ENCODE data around the gene ZNF790. TPM values are rescaled to one million over a fixed set of nuclear protein-coding genes. Genes with fewer than 3 reads are reported as not detected.
A peak's percentile ranks its signal among the peaks of the same experiment; 100 is the strongest.

The ZNF790 gene
- total and polyA plus RNA-seq, 4 experiments from 2014 or later: 5.1 to 13.4 (median 9.5) TPM

DNA sequence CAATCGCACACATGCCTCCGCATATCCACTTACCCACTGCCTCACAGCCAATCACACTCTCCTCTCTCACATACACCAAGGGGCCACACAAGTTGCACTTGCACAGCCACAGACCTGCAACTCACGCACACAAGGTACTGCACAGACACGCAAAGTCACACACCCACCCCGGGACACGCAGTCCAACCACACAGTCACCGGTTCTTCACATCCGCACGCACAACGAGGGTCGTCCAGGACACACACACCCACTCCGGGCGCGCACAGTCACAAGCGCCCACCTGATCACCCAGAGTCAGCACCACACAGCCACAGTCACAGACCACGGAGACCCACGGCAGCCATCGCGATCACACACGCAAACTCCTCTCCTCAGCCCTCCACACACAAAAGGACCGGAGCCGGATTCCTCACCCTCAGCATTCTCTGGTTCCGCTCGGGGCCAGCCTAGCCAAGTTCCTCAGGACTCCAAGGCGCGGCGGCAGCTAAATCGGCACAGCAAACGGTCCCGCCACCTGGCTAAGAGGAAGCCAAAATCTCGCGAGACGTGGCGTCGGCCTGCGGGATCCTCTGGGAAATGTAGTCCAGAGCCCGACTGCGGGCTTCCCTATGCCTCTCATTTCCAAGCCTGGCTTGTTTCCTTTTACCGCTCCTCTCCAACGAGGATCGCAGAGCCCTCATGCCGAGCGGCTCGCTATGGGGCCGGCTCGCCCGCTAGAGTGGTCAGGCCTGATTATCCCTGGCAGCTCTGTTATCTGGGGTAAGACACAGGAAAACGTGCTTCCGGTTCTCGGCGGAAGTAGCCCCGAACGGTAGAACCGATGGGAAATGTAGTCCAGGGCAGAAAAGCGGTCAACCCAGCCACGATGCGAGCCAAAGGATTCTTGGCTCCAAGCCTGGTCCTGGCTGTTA, 65.6 kb downstream of the ZNF790 start, which contains the start of gene ZNF850:
TSS of gene ZNF850 (minus strand) at position 497 of the 912 bp plus-strand sequence. CDS start 10,201 bp downstream, outside the sequence.
- H3K27me3 ChIP-seq (ENCODE audit: insufficient read depth, low read length): no peaks in the 10 kb centered on the region
- CTCF ChIA-PET (ENCODE audit: partially characterized antibody): no interaction called here
- Mint-ChIP-seq H3K9me3 (peaks cover 0 to 39% (median 28%) of the 10 kb centered on the region in 8 donors), H3K36me3 (peaks cover 7 to 30% of the 10 kb centered on the region in 2 donors), H3K4me1 (peaks cover 18 to 27% (median 24%) of the 10 kb centered on the region in 4 donors), H3K27ac (peak within 1 kb of the TSS; percentile 91 to 97 (median 95)), H3K4me3 (peak within 1 kb of the TSS; percentile 94 to 100 (median 98)), H3K27me3 (peaks cover 0 to 2% of the 10 kb centered on the region in 2 donors)
- no peaks in the 10 kb centered on the region for H3K36me3 ChIP-seq (ENCODE audit: insufficient read depth, low read length)
- peak within 1 kb of the TSS; percentile 85 to 90 for H3K4me3 ChIP-seq (ENCODE audit: low read length in 2 of 2)
- DNase-seq: peak; percentile 94 to 98 (median 95)
- POLR2A ChIA-PET (ENCODE audit: partially characterized antibody): interaction anchor here (1.0 to 2.1 kb wide), 11 partner anchors 10 to 920 kb away, joined by 3 to 18 read pairs (median 6); partner anchors contain the start of genes ZNF146, ZNF260, ZNF345 and ZNF382
- peaks cover 19% of the 10 kb centered on the region for H3K4me1 ChIP-seq (ENCODE audit: insufficient read depth, low read length)
- H3K9me3 ChIP-seq (ENCODE audit: control insufficient read depth in 1 of 2, low read length in 2 of 2): no peaks in the 10 kb centered on the region
- H3K27ac ChIP-seq (ENCODE audit: low read depth, low read length): peak within 1 kb of the TSS; percentile 81
- intact Hi-C loops (cut with micrococcal nuclease): loop anchor here (1.0 to 10.0 kb wide), 14 partner anchors 25 to 695 kb away; partner anchors contain the start of genes ZFP14, ZNF260, ZNF345 and ZNF382

- Mint-ChIP-seq H3K27me3 (peaks cover 0 to 2% of the 10 kb centered on the region in 2 donors), H3K27ac (peak overlapping the region in 6 of 7 donors; percentile 91 to 97 (median 95)), H3K4me3 (peak overlapping the region; percentile 94 to 100 (median 98)), H3K9me3 (peaks cover 0 to 33% (median 23%) of the 10 kb centered on the region in 8 donors), H3K4me1 (peaks cover 18 to 27% (median 24%) of the 10 kb centered on the region in 4 donors), H3K36me3 (peaks cover 8 to 30% of the 10 kb centered on the region in 2 donors)
- ChIA-PET CTCF (ENCODE audit: partially characterized antibody) (no interaction called here), POLR2A (ENCODE audit: partially characterized antibody) (interaction anchor here (0.9 to 1.6 kb wide), 2 partner anchors 26 to 105 kb away, joined by 3 to 9 read pairs; partner anchors contain the start of gene ZNF461)
- H3K4me3 ChIP-seq (ENCODE audit: low read length in 2 of 2): peak overlapping the region; percentile 85 to 90
- peaks cover 0 to under 1% of the 10 kb centered on the region in 2 donors for H3K9me3 ChIP-seq (ENCODE audit: control insufficient read depth in 1 of 2, low read length in 2 of 2)
- peak overlapping the region; percentile 81 for H3K27ac ChIP-seq (ENCODE audit: low read depth, low read length)
- DNase-seq: peak in 1 of 5 donors; percentile 6
- no peaks in the 10 kb centered on the region for H3K27me3 ChIP-seq (ENCODE audit: insufficient read depth, low read length)
- H3K4me1 ChIP-seq (ENCODE audit: insufficient read depth, low read length): peaks cover 19% of the 10 kb centered on the region
- H3K36me3 ChIP-seq (ENCODE audit: insufficient read depth, low read length): no peaks in the 10 kb centered on the region
- intact Hi-C loops (cut with micrococcal nuclease): loop anchor here (1.0 to 10.0 kb wide), 10 partner anchors 26 to 696 kb away; partner anchors contain the start of genes ZFP14, ZNF382, ZNF420 and ZNF529
Measured at GRCh38 chr19:36771261-36772231, 66.6 kb downstream of the ZNF790 start.

Other genes starting within 250 kb of the ZNF790 start
- 10 to 100 TPM; 21.1 to 21.9 TPM for gene ZNF382, start 233.1 kb downstream of the ZNF790 start, total RNA-seq
- gene ZNF382, start 233.1 kb downstream of the ZNF790 start, polyA plus RNA-seq: 10 to 100 TPM in 1 of 2 donors, 1 to 10 TPM in 1; 3.1 to 11.8 TPM
- gene ZNF461, start 171.6 kb downstream of the ZNF790 start, total RNA-seq: 10 to 100 TPM; 17.5 to 17.6 TPM
- gene ZNF461, start 171.6 kb downstream of the ZNF790 start, polyA plus RNA-seq: 1 to 10 TPM; 3.1 to 8.0 TPM
- 10 to 100 TPM; 17.0 to 19.8 TPM for gene ZNF567, start 150.8 kb downstream of the ZNF790 start, total RNA-seq
- gene ZNF567, start 150.8 kb downstream of the ZNF790 start, polyA plus RNA-seq: 10 to 100 TPM in 1 of 2 donors, 1 to 10 TPM in 1; 7.0 to 13.9 TPM
- 1 to 10 TPM; 3.7 to 5.4 TPM for gene ZNF850, start 65.6 kb downstream of the ZNF790 start, total RNA-seq
- gene ZNF850, start 65.6 kb downstream of the ZNF790 start, polyA plus RNA-seq: 1 to 10 TPM in 1 of 2 donors, not detected in 1; 1.5 TPM
- gene ZNF345, start 12.5 kb upstream of the ZNF790 start, total RNA-seq: 10 to 100 TPM; 17.6 to 18.0 TPM
- gene ZNF345, start 12.5 kb upstream of the ZNF790 start, polyA plus RNA-seq: 10 to 100 TPM in 1 of 2 donors, 1 to 10 TPM in 1; 7.9 to 10.0 TPM
- gene ZNF829, start 77.9 kb upstream of the ZNF790 start, total RNA-seq: 1 to 10 TPM; 8.5 to 9.8 TPM
- gene ZNF829, start 77.9 kb upstream of the ZNF790 start, polyA plus RNA-seq: 1 to 10 TPM; 2.0 to 4.0 TPM
- 10 to 100 TPM; 18.8 to 20.3 TPM for gene ZNF568, start 77.9 kb upstream of the ZNF790 start, total RNA-seq
- 10 to 100 TPM in 1 of 2 donors, 1 to 10 TPM in 1; 7.6 to 11.1 TPM for gene ZNF568, start 77.9 kb upstream of the ZNF790 start, polyA plus RNA-seq
- 10 to 100 TPM; 25.0 to 28.6 TPM for gene ZNF420, start 240.0 kb upstream of the ZNF790 start, total RNA-seq
- gene ZNF420, start 240.0 kb upstream of the ZNF790 start, polyA plus RNA-seq: 10 to 100 TPM; 19.5 to 24.8 TPM

Data from CD4-positive, alpha-beta memory T cell (primary cell).